Measurements from ENCODE around the gene KLK15.
"Not testable (repeated sequence)": the region's sequence is repeated elsewhere in the genome, so short reads cannot be mapped to it uniquely, and the experiment has no call there.

Gene KLK15

GRCh38 chr19:50820086-50820485 lies 13.3 kb downstream of the KLK15 start:
- no peak for DNase-seq

- no peak for DNase-seq
Observed at GRCh38 chr19:50819636-50820035, 13.7 kb downstream of the KLK15 start.

- DNase-seq = no peak
Observed at GRCh38 chr19:50818859-50819472, 14.4 kb downstream of the KLK15 start.

GRCh38 chr19:50817941-50818858 lies 15.2 kb downstream of the KLK15 start:
- peak; percentile 25 to 28 for DNase-seq

GRCh38 chr19:50815439-50815838 lies 17.9 kb downstream of the KLK15 start:
- DNase-seq = no peak

GRCh38 chr19:50814883-50815282 lies 18.5 kb downstream of the KLK15 start:
- no peak for DNase-seq

- DNase-seq = no peak
Observed at GRCh38 chr19:50812474-50812873, 20.9 kb downstream of the KLK15 start.

- not testable (repeated sequence) for DNase-seq
Observed at GRCh38 chr19:50811622-50812238, 21.6 kb downstream of the KLK15 start.

GRCh38 chr19:50808856-50809255 lies 24.5 kb downstream of the KLK15 start:
- DNase-seq = no peak

- DNase-seq = peak; percentile 98 to 99
Observed at GRCh38 chr19:50804420-50805272, 28.7 kb downstream of the KLK15 start.

- peak in 1 of 2 donors; percentile 19 for DNase-seq
Observed at GRCh38 chr19:50803633-50804419, 29.5 kb downstream of the KLK15 start.

- no peak for DNase-seq
Observed at GRCh38 chr19:50801107-50801506, 32.3 kb downstream of the KLK15 start.

- no peak for DNase-seq
Observed at GRCh38 chr19:50799547-50799851, 33.9 kb downstream of the KLK15 start.

- DNase-seq = no peak
Observed at GRCh38 chr19:50798659-50799546, 34.5 kb downstream of the KLK15 start.

- no peak for DNase-seq
Observed at GRCh38 chr19:50797781-50798658, 35.4 kb downstream of the KLK15 start.

GRCh38 chr19:50797429-50797780 lies 36.0 kb downstream of the KLK15 start:
- no peak for DNase-seq

GRCh38 chr19:50796634-50797428 lies 36.5 kb downstream of the KLK15 start:
- no peak for DNase-seq

- DNase-seq = no peak
Observed at GRCh38 chr19:50796128-50796633, 37.2 kb downstream of the KLK15 start.

- DNase-seq = no peak
Observed at GRCh38 chr19:50795664-50796073, 37.7 kb downstream of the KLK15 start.

Measured in inflammatory macrophage (primary cell).